Stimulated activated CD4-positive, alpha-beta T cell treated with anti-CD3 and anti-CD28 coated beads, TNF-alpha, amount 100 ng/mL, for 48 hours (primary cell): ENCODE data around the gene PACC1.

Experiments
- DNase-seq, 3 donors: peaks; one replicate each; pipeline ENCODE4 v3.0.0-alpha.2; 2020; ENCODE audit warnings: low read depth in 3 of 3

The PACC1 gene

GRCh38 chr1:212438831-212439237 is 24.1 kb upstream of the PACC1 start:
- DNase-seq: no peak

GRCh38 chr1:212437179-212437798 is 22.6 kb upstream of the PACC1 start:
- no peak for DNase-seq

- DNase-seq: no peak
Observed at GRCh38 chr1:212434992-212435391, 20.3 kb upstream of the PACC1 start.

GRCh38 chr1:212433577-212434462 is 19.1 kb upstream of the PACC1 start:
- DNase-seq: no peak

- peak; percentile 54 to 77 (median 55) for DNase-seq
Observed at GRCh38 chr1:212432661-212433576, 18.2 kb upstream of the PACC1 start, which contains the start of gene NENF. NENF (plus strand) TSS chr1:212432920; CDS start chr1:212432944, 24 bp downstream.

- no peak for DNase-seq
Observed at GRCh38 chr1:212432272-212432660, 17.6 kb upstream of the PACC1 start.

- no peak for DNase-seq
Observed at GRCh38 chr1:212431644-212432043, 17.0 kb upstream of the PACC1 start.

- DNase-seq: no peak
Observed at GRCh38 chr1:212430955-212431394, 16.3 kb upstream of the PACC1 start.

GRCh38 chr1:212430416-212430815 is 15.7 kb upstream of the PACC1 start:
- no peak for DNase-seq

- no peak for DNase-seq
Observed at GRCh38 chr1:212428496-212428895, 13.8 kb upstream of the PACC1 start.

- DNase-seq: no peak
Observed at GRCh38 chr1:212423879-212424278, 9.2 kb upstream of the PACC1 start.

- no peak for DNase-seq
Observed at GRCh38 chr1:212421165-212421564, 6.5 kb upstream of the PACC1 start.

- DNase-seq: no peak
Observed at GRCh38 chr1:212415107-212415841, 588 bp upstream of the PACC1 start.

GRCh38 chr1:212413902-212414327 is 771 bp downstream of the PACC1 start:
- DNase-seq: no peak

GRCh38 chr1:212412374-212412773 is 2.3 kb downstream of the PACC1 start:
- no peak for DNase-seq

GRCh38 chr1:212410231-212410820 is 4.4 kb downstream of the PACC1 start:
- DNase-seq: no peak

GRCh38 chr1:212402666-212403321 is 11.9 kb downstream of the PACC1 start:
- DNase-seq: no peak

- DNase-seq: no peak
Observed at GRCh38 chr1:212401838-212402582, 12.7 kb downstream of the PACC1 start.

GRCh38 chr1:212401042-212401441 is 13.6 kb downstream of the PACC1 start:
- no peak for DNase-seq

GRCh38 chr1:212397171-212397570 is 17.5 kb downstream of the PACC1 start:
- no peak for DNase-seq
